Stimulated activated naive B cell treated with anti-CD40 and anti-IgM and Interleukin-4, amounts not matched to agents 10 μg/mL and 1 μg/mL and 100 μg/mL, for 72 hours (primary cell): Measurements from ENCODE around the gene ANKS1B.

Source experiments
- ATAC-seq, 2 donors: fragments of 150-1000 bp; cut with Tn5 transposase; replicated peaks; 2 replicates each; pipeline ENCODE4 v1.10.0; 2021; ENCODE audit warnings: moderate library complexity in 1 of 2
- DNase-seq: peaks from one replicate; pipeline ENCODE4 v3.0.0; 2021
- H3K27ac Mint-ChIP-seq: one replicate; pipeline ENCODE4 v1.8.0; 2022; ENCODE audit warnings: mild to moderate bottlenecking, mixed read lengths
- H3K27me3 Mint-ChIP-seq, 2 donors: one replicate each; pipeline ENCODE4 v1.8.0; 2022; ENCODE audit warnings: mixed read lengths in 2 of 2
- H3K36me3 Mint-ChIP-seq, 2 donors: one replicate each; pipeline ENCODE4 v1.8.0; 2022; ENCODE audit warnings: mixed read lengths in 2 of 2, mild to moderate bottlenecking in 1 of 2
- H3K4me1 Mint-ChIP-seq, 2 donors: one replicate each; pipeline ENCODE4 v1.8.0; 2022; ENCODE audit warnings: mixed read lengths in 2 of 2, mild to moderate bottlenecking in 1 of 2
- H3K4me3 Mint-ChIP-seq, 2 donors: one replicate each; pipeline ENCODE4 v1.8.0; 2022; ENCODE audit warnings: mild to moderate bottlenecking in 2 of 2, mixed read lengths in 2 of 2, moderate library complexity in 1 of 2
- H3K9me3 Mint-ChIP-seq, 2 donors: one replicate each; pipeline ENCODE4 v1.8.0; 2022; ENCODE audit warnings: mixed read lengths in 2 of 2, mild to moderate bottlenecking in 1 of 2

ANKS1B gene

GRCh38 chr12:99926511-99927169 is 58.1 kb downstream of the ANKS1B start:
- ATAC-seq (no peak), DNase-seq (no peak)
- Mint-ChIP-seq H3K27ac (no peak overlapping the region), H3K36me3 (peaks cover 0 to 2% of the 10 kb centered on the region in 2 donors), H3K4me1 (no peaks in the 10 kb centered on the region), H3K9me3 (peaks cover 0 to 3% of the 10 kb centered on the region in 2 donors), H3K4me3 (no peak overlapping the region), H3K27me3 (no peaks in the 10 kb centered on the region)

- no peak for ATAC-seq
- peaks cover 0 to 6% of the 10 kb centered on the region in 2 donors for H3K9me3 Mint-ChIP-seq
- H3K4me1 Mint-ChIP-seq = no peaks in the 10 kb centered on the region
- DNase-seq = no peak
- H3K27me3 Mint-ChIP-seq = no peaks in the 10 kb centered on the region
- H3K36me3 Mint-ChIP-seq = no peaks in the 10 kb centered on the region
- H3K4me3 Mint-ChIP-seq = no peak overlapping the region
- H3K27ac Mint-ChIP-seq = no peak overlapping the region
Observed at GRCh38 chr12:99920353-99920960, 64.3 kb downstream of the ANKS1B start.

- no peaks in the 10 kb centered on the region for H3K27me3 Mint-ChIP-seq
- no peak for DNase-seq
- no peak for ATAC-seq
- no peaks in the 10 kb centered on the region for H3K4me1 Mint-ChIP-seq
- H3K36me3 Mint-ChIP-seq = no peaks in the 10 kb centered on the region
- H3K9me3 Mint-ChIP-seq = peaks cover 0 to 4% of the 10 kb centered on the region in 2 donors
- no peak overlapping the region for H3K4me3 Mint-ChIP-seq
- H3K27ac Mint-ChIP-seq = no peak overlapping the region
Observed at GRCh38 chr12:99917711-99918402, 66.9 kb downstream of the ANKS1B start.

GRCh38 chr12:99916555-99916954 is 68.2 kb downstream of the ANKS1B start:
- Mint-ChIP-seq H3K4me3 (no peak overlapping the region), H3K36me3 (no peaks in the 10 kb centered on the region), H3K9me3 (peaks cover 0 to 4% of the 10 kb centered on the region in 2 donors), H3K27me3 (no peaks in the 10 kb centered on the region), H3K27ac (no peak overlapping the region), H3K4me1 (no peaks in the 10 kb centered on the region)
- DNase-seq = no peak
- no peak for ATAC-seq

GRCh38 chr12:99915251-99916082 is 69.3 kb downstream of the ANKS1B start:
- DNase-seq (no peak), ATAC-seq (no peak)
- Mint-ChIP-seq H3K36me3 (no peaks in the 10 kb centered on the region), H3K27me3 (no peaks in the 10 kb centered on the region), H3K4me3 (no peak overlapping the region), H3K27ac (no peak overlapping the region), H3K9me3 (no peaks in the 10 kb centered on the region), H3K4me1 (no peaks in the 10 kb centered on the region)

GRCh38 chr12:99914206-99914605 is 70.5 kb downstream of the ANKS1B start:
- no peak for DNase-seq
- Mint-ChIP-seq H3K36me3 (no peaks in the 10 kb centered on the region), H3K9me3 (no peaks in the 10 kb centered on the region), H3K4me1 (no peaks in the 10 kb centered on the region), H3K27me3 (no peaks in the 10 kb centered on the region), H3K27ac (no peak overlapping the region), H3K4me3 (no peak overlapping the region)
- no peak for ATAC-seq

- DNase-seq (no peak), ATAC-seq (no peak)
- Mint-ChIP-seq H3K27me3 (no peaks in the 10 kb centered on the region), H3K4me1 (no peaks in the 10 kb centered on the region), H3K27ac (no peak overlapping the region), H3K4me3 (no peak overlapping the region), H3K9me3 (no peaks in the 10 kb centered on the region), H3K36me3 (no peaks in the 10 kb centered on the region)
Observed at GRCh38 chr12:99911967-99912366, 72.8 kb downstream of the ANKS1B start.

- Mint-ChIP-seq H3K27ac (no peak overlapping the region), H3K4me3 (no peak overlapping the region), H3K4me1 (no peaks in the 10 kb centered on the region), H3K27me3 (no peaks in the 10 kb centered on the region), H3K9me3 (peaks cover 0 to 2% of the 10 kb centered on the region in 2 donors), H3K36me3 (no peaks in the 10 kb centered on the region)
- ATAC-seq = no peak
- DNase-seq = no peak
Observed at GRCh38 chr12:99911081-99911480, 73.7 kb downstream of the ANKS1B start.

GRCh38 chr12:99910342-99910741 is 74.4 kb downstream of the ANKS1B start:
- DNase-seq (no peak), ATAC-seq (no peak)
- H3K27me3 Mint-ChIP-seq = no peaks in the 10 kb centered on the region
- no peaks in the 10 kb centered on the region for H3K36me3 Mint-ChIP-seq
- H3K9me3 Mint-ChIP-seq = peaks cover 0 to 2% of the 10 kb centered on the region in 2 donors
- no peak overlapping the region for H3K4me3 Mint-ChIP-seq
- H3K27ac Mint-ChIP-seq = no peak overlapping the region
- no peaks in the 10 kb centered on the region for H3K4me1 Mint-ChIP-seq

GRCh38 chr12:99906786-99907579 is 77.8 kb downstream of the ANKS1B start:
- H3K4me1 Mint-ChIP-seq = no peaks in the 10 kb centered on the region

GRCh38 chr12:99901181-99901580 is 83.6 kb downstream of the ANKS1B start:
- no peak for DNase-seq
- no peak for ATAC-seq
- Mint-ChIP-seq H3K4me1 (no peaks in the 10 kb centered on the region), H3K27ac (no peak overlapping the region), H3K4me3 (no peak overlapping the region), H3K27me3 (no peaks in the 10 kb centered on the region), H3K36me3 (no peaks in the 10 kb centered on the region), H3K9me3 (no peaks in the 10 kb centered on the region)

More at GRCh38 chr12:99906786-99907579, 77.8 kb downstream of the ANKS1B start:
- H3K4me3 Mint-ChIP-seq = no peak overlapping the region
- no peaks in the 10 kb centered on the region for H3K27me3 Mint-ChIP-seq
- H3K27ac Mint-ChIP-seq = no peak overlapping the region
- H3K9me3 Mint-ChIP-seq = peaks cover 0 to 2% of the 10 kb centered on the region in 2 donors
- ATAC-seq = no peak
- H3K36me3 Mint-ChIP-seq = no peaks in the 10 kb centered on the region
- no peak for DNase-seq

GRCh38 chr12:99898645-99899044 is 86.1 kb downstream of the ANKS1B start:
- no peak overlapping the region for H3K4me3 Mint-ChIP-seq
- H3K36me3 Mint-ChIP-seq = no peaks in the 10 kb centered on the region
- peaks cover 0 to 4% of the 10 kb centered on the region in 2 donors for H3K9me3 Mint-ChIP-seq
- ATAC-seq (no peak), DNase-seq (no peak)
- H3K27me3 Mint-ChIP-seq = no peaks in the 10 kb centered on the region
- H3K27ac Mint-ChIP-seq = no peak overlapping the region
- no peaks in the 10 kb centered on the region for H3K4me1 Mint-ChIP-seq

GRCh38 chr12:99879439-99879838 is 105.3 kb downstream of the ANKS1B start:
- H3K4me1 Mint-ChIP-seq = no peaks in the 10 kb centered on the region
- DNase-seq = no peak
- no peaks in the 10 kb centered on the region for H3K9me3 Mint-ChIP-seq
- H3K27me3 Mint-ChIP-seq = no peaks in the 10 kb centered on the region
- no peak for ATAC-seq
- H3K4me3 Mint-ChIP-seq = no peak overlapping the region
- no peak overlapping the region for H3K27ac Mint-ChIP-seq
- H3K36me3 Mint-ChIP-seq = no peaks in the 10 kb centered on the region

GRCh38 chr12:99875081-99875480 is 109.7 kb downstream of the ANKS1B start:
- H3K4me3 Mint-ChIP-seq = no peak overlapping the region
- no peaks in the 10 kb centered on the region for H3K36me3 Mint-ChIP-seq
- H3K4me1 Mint-ChIP-seq = no peaks in the 10 kb centered on the region
- ATAC-seq (no peak), DNase-seq (no peak)
- H3K27ac Mint-ChIP-seq = no peak overlapping the region
- H3K9me3 Mint-ChIP-seq = peaks cover 1 to 3% of the 10 kb centered on the region in 2 donors
- no peaks in the 10 kb centered on the region for H3K27me3 Mint-ChIP-seq
